ENCODE measurements around the gene ADAMTS1.

Gene ADAMTS1

DNA sequence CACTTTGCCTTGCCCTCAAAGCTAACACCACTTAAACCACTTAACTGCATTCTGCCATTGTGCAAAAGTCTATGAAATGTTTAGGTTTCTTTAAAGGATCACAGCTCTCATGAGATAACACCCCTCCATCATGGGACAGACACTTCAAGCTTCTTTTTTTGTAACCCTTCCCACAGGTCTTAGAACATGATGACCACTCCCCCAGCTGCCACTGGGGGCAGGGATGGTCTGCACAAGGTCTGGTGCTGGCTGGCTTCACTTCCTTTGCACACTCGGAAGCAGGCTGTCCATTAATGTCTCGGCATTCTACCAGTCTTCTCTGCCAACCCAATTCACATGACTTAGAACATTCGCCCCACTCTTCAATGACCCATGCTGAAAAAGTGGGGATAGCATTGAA, 7.7 kb downstream of the ADAMTS1 start:
- H3K27ac ChIP-seq, result peak overlapping the region; percentile 20 to 25
- TF ChIP-seq, protein P1, sequence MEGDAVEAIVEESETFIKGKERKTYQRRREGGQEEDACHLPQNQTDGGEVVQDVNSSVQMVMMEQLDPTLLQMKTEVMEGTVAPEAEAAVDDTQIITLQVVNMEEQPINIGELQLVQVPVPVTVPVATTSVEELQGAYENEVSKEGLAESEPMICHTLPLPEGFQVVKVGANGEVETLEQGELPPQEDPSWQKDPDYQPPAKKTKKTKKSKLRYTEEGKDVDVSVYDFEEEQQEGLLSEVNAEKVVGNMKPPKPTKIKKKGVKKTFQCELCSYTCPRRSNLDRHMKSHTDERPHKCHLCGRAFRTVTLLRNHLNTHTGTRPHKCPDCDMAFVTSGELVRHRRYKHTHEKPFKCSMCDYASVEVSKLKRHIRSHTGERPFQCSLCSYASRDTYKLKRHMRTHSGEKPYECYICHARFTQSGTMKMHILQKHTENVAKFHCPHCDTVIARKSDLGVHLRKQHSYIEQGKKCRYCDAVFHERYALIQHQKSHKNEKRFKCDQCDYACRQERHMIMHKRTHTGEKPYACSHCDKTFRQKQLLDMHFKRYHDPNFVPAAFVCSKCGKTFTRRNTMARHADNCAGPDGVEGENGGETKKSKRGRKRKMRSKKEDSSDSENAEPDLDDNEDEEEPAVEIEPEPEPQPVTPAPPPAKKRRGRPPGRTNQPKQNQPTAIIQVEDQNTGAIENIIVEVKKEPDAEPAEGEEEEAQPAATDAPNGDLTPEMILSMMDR (IDR thresholded peaks at IDR 0.05), result no peak
- H3K4me3 ChIP-seq, result peak overlapping the region; percentile 91
- DNase-seq (ENCODE audit: low spot score), result no peak

DNA sequence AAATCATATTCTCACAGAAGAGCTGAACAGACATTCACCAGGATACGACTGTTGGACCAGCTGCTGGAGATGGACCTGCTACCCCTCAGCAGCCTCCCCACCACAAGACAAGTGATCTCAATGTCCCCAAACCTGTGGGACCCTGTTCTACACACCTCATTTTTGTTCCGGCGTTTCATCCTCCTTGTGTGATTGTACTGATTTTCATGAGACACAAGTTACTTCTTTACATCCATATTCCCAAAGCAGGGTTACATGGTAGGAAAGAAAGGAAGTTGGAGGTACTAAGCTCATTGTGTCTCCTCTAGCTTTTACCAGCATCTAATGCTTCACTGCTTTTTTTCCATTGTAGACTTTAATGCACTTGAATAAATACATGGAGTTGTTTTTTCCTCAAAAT, 8.7 kb downstream of the ADAMTS1 start:
- DNase-seq (ENCODE audit: low spot score), result no peak
- TF ChIP-seq, protein P1 (IDR thresholded peaks at IDR 0.05), result no peak
- Histone ChIP-seq H3K4me3 (peak overlapping the region; percentile 91), H3K27ac (peak overlapping the region in 1 of 2 donors; percentile 25)

DNA sequence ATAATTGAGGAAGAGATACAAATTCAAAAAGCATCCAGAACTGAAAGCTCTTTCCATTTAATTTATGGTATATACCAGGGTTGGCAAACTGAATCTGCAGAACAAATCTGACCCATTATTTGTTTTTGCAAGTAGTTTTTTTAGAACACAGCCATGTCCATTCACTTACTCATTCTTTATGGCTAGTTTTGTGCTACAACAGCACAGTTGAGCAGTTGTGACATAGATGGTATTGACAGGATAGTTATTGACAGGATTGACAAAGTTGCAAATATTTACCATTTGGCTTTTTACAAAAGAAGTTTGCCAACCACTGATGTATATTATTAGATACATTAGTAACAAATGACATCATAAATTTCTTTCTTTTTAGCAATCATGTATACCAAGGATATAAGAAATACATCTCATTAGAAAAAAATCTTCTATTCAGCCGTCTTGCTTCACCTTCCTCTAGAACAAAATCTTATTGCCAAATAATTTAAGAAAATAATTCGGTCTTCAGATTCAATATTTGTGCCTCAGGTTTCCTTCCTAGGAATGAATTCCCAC, 9.4 kb downstream of the ADAMTS1 start:
- Histone ChIP-seq H3K27ac (peak overlapping the region in 1 of 2 donors; percentile 19), H3K4me3 (peak overlapping the region; percentile 15)
- TF ChIP-seq, protein P1 (IDR thresholded peaks at IDR 0.05), result no peak
- DNase-seq (ENCODE audit: low spot score), result no peak

DNA sequence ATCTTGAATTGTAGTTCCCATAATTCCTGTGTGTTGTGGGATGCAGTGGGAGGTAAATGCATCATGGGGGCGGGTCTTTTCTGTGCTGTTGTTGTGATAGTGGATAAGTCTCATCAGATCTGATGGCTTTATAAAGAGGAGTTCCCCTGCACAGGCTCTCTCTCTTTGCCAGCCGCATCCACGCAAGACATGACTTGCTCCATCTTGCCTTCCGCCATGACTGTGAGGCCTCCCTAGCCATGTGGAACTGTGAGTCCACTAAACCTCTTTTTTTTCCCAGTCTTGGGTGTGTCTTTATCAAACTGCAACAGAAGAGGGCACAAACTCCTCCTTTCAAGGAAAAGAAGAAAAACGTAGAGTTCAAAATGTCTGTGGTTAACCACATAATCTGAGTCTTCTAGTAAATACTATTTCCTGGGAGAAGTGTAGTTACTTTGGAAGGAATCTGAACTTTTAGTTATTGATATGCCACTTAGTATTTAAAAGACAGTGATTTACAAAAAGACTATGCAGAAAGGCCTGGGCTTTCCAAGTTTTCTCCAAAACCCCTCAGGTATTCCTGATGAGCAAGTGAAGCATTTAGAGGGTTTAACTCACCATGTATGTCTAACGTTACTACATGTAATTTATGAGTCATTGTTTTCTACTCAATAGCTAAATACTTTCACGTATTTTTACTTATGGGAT, 10.0 kb downstream of the ADAMTS1 start:
- peak overlapping the region in 1 of 2 donors; percentile 19 for H3K27ac ChIP-seq
- no peak overlapping the region for H3K4me3 ChIP-seq
- no peak for DNase-seq (ENCODE audit: low spot score)
- TF ChIP-seq, protein P1 (IDR thresholded peaks at IDR 0.05), result no peak

DNA sequence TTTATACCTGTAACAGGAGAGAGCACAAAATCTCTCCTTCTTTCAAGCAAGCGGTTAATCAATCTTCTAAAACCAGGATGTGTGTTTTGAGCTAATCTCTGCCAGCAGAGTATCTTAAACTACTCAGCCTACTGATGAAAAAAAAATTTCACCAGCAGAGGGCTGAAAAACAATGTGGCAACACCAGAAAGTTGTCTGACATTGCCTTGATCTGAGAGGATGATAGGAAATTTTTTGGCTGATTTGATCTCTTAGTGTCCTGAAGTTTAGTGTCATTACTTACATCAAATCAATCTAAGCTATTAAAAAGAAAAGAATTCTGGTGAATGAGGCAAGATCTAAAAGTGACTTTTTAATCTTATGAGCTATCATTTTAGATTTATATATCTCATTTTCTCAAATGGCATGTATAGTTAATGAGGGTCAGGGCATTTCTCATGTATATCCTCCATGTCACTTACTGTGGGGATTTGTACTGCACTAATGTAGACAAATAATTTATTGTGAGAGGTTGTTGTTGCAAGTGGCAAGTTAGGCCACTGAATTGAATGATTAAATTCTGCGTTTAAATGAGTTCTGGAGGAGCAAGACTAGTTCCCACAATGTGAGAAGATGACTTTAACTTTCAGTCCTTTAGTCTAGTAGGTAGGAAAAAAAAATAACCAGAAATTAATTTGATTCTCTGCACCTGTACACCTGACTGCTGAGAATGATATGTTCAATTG, 10.9 kb downstream of the ADAMTS1 start:
- Histone ChIP-seq H3K27ac (peak overlapping the region; percentile 33 to 58), H3K4me3 (no peak overlapping the region)
- no peak for DNase-seq (ENCODE audit: low spot score)
- TF ChIP-seq, protein P1 (IDR thresholded peaks at IDR 0.05), result no peak

DNA sequence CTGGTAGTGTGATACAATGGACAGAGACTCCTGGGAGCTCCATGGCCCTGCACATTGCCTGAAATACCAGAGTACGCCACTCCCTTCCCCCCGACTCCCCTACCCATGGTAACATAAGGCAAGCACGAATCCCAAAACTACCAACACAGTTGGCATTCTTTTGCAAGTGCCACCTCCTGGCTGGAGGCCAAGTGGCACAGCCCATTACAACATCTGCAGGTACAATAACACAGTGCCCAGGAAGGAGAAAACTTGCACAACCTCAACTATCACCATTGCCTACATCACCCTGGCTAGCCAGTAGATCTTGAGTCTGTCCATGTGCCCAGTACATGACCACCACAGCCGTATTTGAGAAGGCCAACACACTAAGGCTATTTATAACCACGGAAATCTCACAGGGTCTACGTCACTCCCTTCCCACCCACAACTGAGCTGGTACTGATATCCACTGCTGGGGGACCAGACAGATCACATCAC, 11.7 kb downstream of the ADAMTS1 start:
- TF ChIP-seq, protein P1 (IDR thresholded peaks at IDR 0.05), result no peak
- no peak overlapping the region for H3K4me3 ChIP-seq
- DNase-seq (ENCODE audit: low spot score), result peak; percentile 79
- peak overlapping the region; percentile 33 to 58 for H3K27ac ChIP-seq
